GM21360 (cell line): ENCODE measurements around the gene TAX1BP1.
A peak's percentile ranks its signal among the peaks of the same experiment; 100 is the strongest.

ENCODE experiments used
- ATAC-seq: cut with Tn5 transposase; IDR thresholded peaks from one replicate; pipeline ENCODE4 v1.9.1; 2021; ENCODE audit warnings: mild to moderate bottlenecking, moderate library complexity; ENCODE audit not compliant: unreplicated experiment

Gene TAX1BP1

DNA sequence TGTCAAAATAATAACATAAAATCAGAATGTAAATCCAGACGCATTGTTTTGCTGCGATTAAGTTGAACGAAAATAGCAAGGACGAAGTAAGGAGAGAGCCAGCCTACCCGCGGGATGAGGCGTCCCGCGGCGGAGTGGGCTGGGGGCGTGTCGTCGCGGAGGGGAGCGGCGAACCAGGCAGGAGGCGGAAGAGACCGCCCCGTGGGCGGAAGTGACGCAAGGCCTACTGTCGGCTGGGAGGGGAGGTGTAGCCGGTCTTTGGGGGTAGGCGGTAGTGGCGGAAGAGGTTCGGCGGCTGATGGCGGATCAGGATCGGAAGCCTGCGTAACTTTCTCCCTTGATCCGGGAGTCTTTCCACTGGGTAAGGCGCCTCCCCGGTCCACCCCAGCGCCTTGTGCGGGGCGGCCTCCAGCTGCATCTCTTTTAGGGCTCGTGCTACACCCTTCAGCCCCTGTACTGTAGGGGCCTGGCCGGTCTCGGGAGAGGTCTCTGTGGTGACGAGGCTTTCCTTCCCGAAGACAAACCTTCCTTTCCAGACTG lies at the start of gene TAX1BP1:
Gene TAX1BP1 (plus strand): TSS at position 254 of the 540 bp plus-strand sequence. CDS start 8,363 bp downstream, outside the sequence.
- peak; percentile 93 for ATAC-seq

- ATAC-seq, result no peak
Measured at GRCh38 chr7:27690649-27691048, 49.3 kb upstream of the TAX1BP1 start.

GRCh38 chr7:27693794-27694193 lies 46.2 kb upstream of the TAX1BP1 start:
- no peak for ATAC-seq

GRCh38 chr7:27695096-27695495 lies 44.9 kb upstream of the TAX1BP1 start:
- ATAC-seq, result no peak

DNA sequence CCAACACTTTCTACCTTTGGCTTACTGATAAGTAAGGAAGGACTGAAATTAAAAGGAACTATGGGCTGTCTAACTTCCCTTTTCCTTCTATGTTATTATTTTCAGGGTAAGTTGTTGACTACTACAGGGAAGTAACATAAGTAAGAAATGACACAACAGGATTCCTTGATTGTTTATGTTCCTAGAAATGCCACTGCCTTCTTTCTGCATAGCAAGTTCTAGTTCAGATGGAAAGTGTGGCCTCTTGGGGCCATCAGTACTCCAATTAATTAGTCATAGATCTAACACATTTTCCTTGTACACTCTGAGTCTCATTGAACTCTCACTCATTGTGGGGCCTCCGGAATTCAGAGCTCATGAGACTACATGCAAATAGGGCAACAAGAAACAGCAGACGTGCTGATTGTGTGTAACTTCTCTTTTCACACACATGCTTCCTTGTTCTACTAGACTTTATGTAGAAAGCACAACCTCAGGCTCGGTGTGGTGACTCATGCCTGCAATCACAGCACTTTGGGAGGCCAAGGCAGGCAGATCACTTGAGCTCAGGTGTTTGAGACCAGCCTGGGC lies 42.0 kb upstream of the TAX1BP1 start:
- peak; percentile 88 for ATAC-seq

GRCh38 chr7:27699751-27700150 lies 40.2 kb upstream of the TAX1BP1 start:
- no peak for ATAC-seq

DNA sequence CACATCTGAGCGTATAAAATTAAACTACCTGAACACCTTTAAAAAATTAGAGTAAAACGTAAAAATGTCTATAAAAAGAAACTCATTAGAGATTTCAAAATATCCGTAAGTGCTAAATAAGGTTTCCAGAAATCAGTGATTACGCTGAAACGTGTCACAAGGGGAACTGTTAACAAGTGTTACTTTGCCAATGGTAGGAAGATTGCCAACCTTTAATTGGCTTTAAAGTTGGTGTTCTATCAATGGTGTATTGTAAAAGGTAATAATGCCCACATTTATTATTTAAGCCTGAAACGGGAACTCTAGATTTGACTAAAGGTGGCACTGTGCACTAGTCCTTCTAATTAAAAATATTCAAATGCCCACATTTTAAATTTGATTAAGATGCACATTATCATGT lies 39.5 kb upstream of the TAX1BP1 start:
- no peak for ATAC-seq

DNA sequence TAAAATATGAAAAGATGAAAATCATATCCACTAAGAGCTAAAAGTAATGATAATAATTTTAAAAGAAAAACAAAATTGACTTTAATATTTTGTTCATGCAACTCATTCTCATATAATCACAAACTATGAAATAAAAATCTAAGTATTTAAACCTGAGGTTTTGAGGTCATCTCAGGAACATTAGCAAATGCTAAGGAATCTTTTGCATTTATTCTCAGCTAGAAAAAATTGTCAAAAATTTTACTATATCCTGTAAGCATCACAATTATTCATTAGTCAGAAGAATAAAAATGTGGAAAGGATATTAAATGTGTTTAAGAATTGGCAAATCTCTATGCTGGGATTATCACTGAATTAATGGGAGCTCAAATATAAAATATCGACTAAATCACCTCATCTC lies 36.8 kb upstream of the TAX1BP1 start:
- no peak for ATAC-seq

- no peak for ATAC-seq
Measured at GRCh38 chr7:27704422-27705199, 35.4 kb upstream of the TAX1BP1 start.

DNA sequence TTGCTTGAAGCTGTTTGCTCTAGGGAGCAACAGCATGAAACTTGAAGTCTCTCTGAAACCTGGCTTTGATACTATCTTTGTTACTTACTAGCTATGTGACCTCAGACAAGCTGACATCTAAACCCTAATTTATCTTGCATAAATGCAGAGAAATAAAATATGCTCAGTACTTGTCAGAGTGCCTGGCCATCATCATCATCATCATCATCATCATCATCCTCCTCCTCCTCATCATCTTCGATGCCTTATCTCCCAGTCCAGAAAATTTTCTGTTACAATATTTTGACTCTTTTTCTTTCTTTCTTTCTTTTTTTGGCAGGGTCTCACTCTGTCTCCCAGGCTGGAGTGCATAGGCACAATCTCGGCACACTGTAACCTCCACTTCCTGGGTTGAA lies 34.8 kb upstream of the TAX1BP1 start:
- no peak for ATAC-seq

DNA sequence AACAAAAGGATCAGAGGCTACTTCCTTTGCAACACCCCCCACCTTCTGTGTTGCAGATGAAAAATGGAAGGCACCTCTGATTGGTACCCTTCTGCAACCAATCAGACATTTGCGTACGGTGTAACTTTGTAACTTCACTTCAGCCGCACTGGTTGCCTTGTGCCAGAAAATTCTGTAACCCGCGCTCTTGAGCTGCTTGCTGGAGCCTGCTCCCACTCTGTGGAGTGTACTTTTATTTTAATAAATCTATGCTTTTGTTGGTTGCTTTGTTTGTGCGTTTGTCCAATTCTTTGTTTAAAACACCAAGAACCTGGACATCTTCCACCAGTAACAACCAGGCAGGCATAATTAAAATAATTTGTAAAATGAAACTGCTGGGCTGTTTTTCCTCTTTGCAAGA lies 31.5 kb upstream of the TAX1BP1 start:
- no peak for ATAC-seq

- no peak for ATAC-seq
Measured at GRCh38 chr7:27709137-27710075, 30.6 kb upstream of the TAX1BP1 start.

DNA sequence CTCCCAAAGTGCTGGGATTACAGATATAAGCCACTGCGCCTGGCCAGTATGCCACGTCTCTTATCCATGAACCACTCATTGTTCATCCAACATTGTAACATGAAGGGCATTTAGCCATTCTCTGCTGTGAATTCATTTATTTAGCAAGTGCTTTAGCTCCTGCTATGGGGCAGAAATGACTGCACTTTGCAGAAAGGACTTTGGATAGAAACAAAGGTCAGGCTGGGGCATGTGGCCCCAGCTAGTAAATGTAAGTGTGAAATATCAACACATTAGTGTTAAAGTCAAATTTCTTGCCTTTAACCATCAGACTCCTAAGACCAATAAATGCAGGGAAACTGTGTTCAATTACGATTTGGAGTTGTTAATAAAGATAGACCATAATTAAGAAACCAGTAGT lies 27.7 kb upstream of the TAX1BP1 start:
- no peak for ATAC-seq

DNA sequence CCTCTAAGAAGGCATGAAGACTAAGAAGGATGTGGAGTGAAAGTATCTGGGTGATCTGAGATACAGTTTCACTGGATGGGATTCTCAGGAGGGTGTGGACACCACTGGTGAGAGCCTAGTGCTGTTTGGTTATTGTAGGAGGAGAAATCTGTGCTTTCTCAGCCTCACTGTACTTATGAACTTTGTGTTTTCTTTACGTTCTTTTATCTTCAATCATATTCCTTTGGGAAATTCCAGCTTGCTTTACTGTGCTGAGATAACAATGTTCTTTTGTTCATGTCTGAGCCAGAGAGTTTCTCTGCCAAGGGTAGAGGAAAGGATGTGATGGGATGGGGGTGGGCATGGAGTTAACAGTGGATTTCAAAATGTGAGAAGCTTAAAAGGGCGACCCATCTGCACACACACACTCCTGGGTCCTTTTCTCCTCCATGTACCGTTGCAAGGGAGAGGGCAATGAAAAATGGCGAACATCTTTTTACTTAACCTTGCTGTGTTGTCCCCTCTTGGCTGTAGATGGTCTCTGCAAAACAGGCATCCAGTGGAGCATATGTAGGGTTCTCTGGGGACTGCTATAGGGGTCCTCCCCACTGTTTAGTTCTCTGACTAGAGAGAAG lies 25.0 kb upstream of the TAX1BP1 start:
- no peak for ATAC-seq

GRCh38 chr7:27723085-27723484 lies 16.9 kb upstream of the TAX1BP1 start:
- ATAC-seq, result no peak

- ATAC-seq, result no peak
Measured at GRCh38 chr7:27727058-27727457, 12.9 kb upstream of the TAX1BP1 start.

GRCh38 chr7:27730112-27730511 lies 9.8 kb upstream of the TAX1BP1 start:
- no peak for ATAC-seq

DNA sequence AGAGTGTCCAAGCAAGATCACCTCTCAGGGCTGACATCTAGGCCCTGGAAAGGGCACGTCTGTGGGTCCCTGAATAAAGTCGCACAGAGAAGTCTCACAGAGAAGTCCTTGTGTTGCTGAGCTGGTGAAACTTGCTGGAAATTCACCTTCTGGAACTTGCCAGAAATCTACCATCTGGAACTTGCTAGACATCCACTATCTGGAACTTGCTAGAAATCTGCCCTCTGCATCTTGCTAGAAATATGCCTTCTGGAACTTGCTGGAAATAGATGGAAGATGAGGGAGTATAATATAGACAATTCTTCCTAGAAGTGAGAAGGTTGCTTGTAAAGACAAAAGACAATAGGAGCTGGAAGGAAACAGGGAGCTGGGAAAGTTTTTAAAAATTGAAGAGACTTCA lies 5.4 kb upstream of the TAX1BP1 start:
- ATAC-seq, result no peak

DNA sequence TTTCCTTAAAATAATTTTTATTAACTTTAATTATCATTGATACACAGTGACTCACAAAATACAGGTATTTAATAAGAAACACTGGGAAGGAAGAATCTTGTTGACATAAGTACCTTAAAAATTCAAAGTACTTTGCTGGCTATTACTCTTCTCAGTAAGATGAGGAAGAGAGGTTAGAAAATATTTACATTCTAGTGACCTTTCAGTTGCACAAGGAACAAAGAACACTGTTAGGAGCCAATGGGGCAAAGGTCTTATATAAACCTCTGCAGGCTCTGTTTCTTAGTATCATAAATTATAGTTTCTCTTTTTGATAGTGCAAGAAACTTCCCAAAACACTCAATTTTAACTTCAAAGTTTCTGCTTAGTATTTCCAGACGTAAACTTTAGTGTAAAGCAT lies 4.8 kb upstream of the TAX1BP1 start:
- ATAC-seq, result no peak

DNA sequence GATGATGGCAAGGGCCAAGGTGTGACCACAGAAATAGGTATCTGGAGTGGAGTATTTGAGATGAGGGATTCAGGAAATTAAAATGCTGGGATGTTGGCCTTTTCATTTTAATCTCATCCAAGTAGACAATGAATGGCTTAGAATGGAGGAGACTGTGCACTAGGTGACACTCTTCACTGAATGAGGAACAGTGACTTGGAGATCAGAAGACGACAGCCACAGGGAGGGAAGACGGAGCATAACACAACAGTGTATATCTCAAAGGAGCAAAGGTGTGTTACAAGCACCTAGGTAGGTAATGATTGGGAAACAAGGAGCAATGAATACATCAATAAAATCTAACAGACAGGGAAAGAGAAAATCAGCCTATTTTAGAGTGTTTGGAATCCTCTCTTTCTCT lies 4.1 kb upstream of the TAX1BP1 start:
- ATAC-seq, result no peak

DNA sequence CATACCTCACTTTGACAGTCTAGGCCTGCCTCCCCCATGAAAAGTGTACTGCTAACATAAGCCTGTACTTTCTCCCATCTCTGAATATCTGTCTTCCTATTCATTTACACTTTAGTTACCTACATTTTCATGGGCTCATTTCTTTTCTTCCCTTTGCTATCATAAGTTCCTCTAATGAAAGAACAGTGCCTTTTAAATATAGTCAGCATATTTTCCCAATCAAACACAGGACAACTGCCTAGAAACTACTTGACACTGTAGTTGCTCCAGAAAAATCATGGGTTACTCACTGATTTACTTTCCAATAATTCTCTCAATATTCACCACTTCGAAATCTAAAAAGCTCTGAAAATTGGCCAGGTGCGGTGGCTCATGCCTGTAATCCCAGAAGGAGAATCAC lies 2.8 kb upstream of the TAX1BP1 start:
- ATAC-seq, result no peak
